HCT116 (cell line): ENCODE measurements around the gene OR1N1. TPM values are rescaled to one million over a fixed set of nuclear protein-coding genes. Genes with fewer than 3 reads are reported as not detected.

Source experiments
- ATAC-seq: fragments of 200-7000 bp; cut with Tn5 transposase; 2 replicates; pipeline ENCODE4 v1.9.1; 2020; ENCODE audit warnings: mild to moderate bottlenecking, moderate library complexity
- BruUV-seq: library from RNA; stranded (reverse); fragments of 400-500 nt; replicated peaks from 2 replicates; lab custom pipeline; 2021; lab: Mats Ljungman, UMichigan
- CTCF ChIA-PET: fragments of 300-600 bp; sonication (Branson Sonifier 250); formaldehyde crosslinking; loops from one replicate; lab custom pipeline; 2021; ENCODE audit warnings: antibody characterized with exemption; lab: Charles Lee
- POLR2A ChIA-PET: fragments of 300-600, 350-600 bp; sonication (Branson Sonifier 250); formaldehyde crosslinking; loops from one replicate; lab custom pipeline; 2021; ENCODE audit warnings: antibody characterized with exemption; lab: Charles Lee
- RAD21 ChIA-PET, 2 experiments: fragments of 300-600 bp; sonication (Branson Sonifier 250); formaldehyde crosslinking; loops; one replicate each; lab custom pipeline; 2023; ENCODE audit warnings: low total read pairs in 2 of 2; ENCODE audit not compliant: uncharacterized antibody in 2 of 2, unreplicated experiment in 2 of 2, low non-redundant PET in 1 of 2; lab: Charles Lee
- DNase-seq: peaks from one replicate; pipeline ENCODE4 v3.0.0-alpha.2; 2010; ENCODE audit warnings: low read depth, low spot score
- H2AFZ ChIP-seq: fragments of 200-600 bp; shearing (Covaris generic), sonication (generic); 2 replicates; pipeline ENCODE4 v1.6.1; 2017; ENCODE audit warnings: low read depth, mixed run types, mixed read lengths, antibody characterized with exemption, low read length; ENCODE audit not compliant: poor library complexity, severe bottlenecking
- H3K27ac ChIP-seq: 2 replicates; pipeline ENCODE4 v1.5.1; 2012; ENCODE audit warnings: low read depth, low read length
- H3K27me3 ChIP-seq: fragments of 200-600 bp; sonication (generic); 2 replicates; pipeline ENCODE4 v1.6.1; 2016; ENCODE audit warnings: mixed run types, low read length, mixed read lengths; ENCODE audit not compliant: insufficient read depth
- H3K36me3 ChIP-seq, 2 experiments: fragments of 200-500 bp in 1 of 2; fragments of 200-600 bp in 1 of 2; sonication (Bioruptor generic) in 1 of 2; sonication (generic) in 1 of 2; 2 replicates each; pipeline versions ENCODE4 v1.5.1 to v1.6.1; 2014 to 2016; ENCODE audit warnings: low read length in 2 of 2, inconsistent platforms in 1 of 2, mixed read lengths in 1 of 2, mixed run types in 1 of 2; ENCODE audit not compliant: insufficient read depth in 2 of 2, control insufficient read depth in 1 of 2
- H3K4me1 ChIP-seq, 2 experiments: fragments of 200-600 bp in 1 of 2; sonication (generic) in 1 of 2; 2 replicates each; pipeline versions ENCODE4 v1.5.1 to v1.6.1; 2012 to 2017; ENCODE audit warnings: low read length in 2 of 2, inconsistent platforms in 1 of 2, mild to moderate bottlenecking in 1 of 2, mixed read lengths in 1 of 2, mixed run types in 1 of 2, moderate library complexity in 1 of 2; ENCODE audit not compliant: insufficient read depth in 2 of 2, control insufficient read depth in 1 of 2
- H3K4me2 ChIP-seq: fragments of 200-600 bp; sonication (generic); 2 replicates; pipeline ENCODE4 v1.6.1; 2017; ENCODE audit warnings: mixed run types, low read length, mixed read lengths
- H3K4me3 ChIP-seq, 2 experiments: fragments of 200-600 bp in 1 of 2; sonication (generic) in 1 of 2; replicated peaks in 1 of 2; 2 replicates each; pipeline ENCODE4 v1.5.1; 2011 to 2016; ENCODE audit warnings: low read length in 2 of 2, control low read depth in 1 of 2, low read depth in 1 of 2, mild to moderate bottlenecking in 1 of 2, mixed read lengths in 1 of 2, mixed run types in 1 of 2
- H3K79me2 ChIP-seq: fragments of 200-600 bp; sonication (generic); 2 replicates; pipeline ENCODE4 v1.6.1; 2017; ENCODE audit warnings: mild to moderate bottlenecking, mixed run types, low read length, moderate library complexity, mixed read lengths; ENCODE audit not compliant: insufficient read depth
- H3K9ac ChIP-seq: fragments of 200-600 bp; sonication (generic); 2 replicates; pipeline ENCODE4 v1.6.1; 2016; ENCODE audit warnings: low read length, mixed read lengths
- H3K9me2 ChIP-seq: fragments of 200-600 bp; sonication (generic), shearing (Covaris generic); 2 replicates; pipeline ENCODE4 v1.6.1; 2017; ENCODE audit warnings: mixed run types, mild to moderate bottlenecking, moderate library complexity; ENCODE audit not compliant: insufficient read depth
- H3K9me3 ChIP-seq, 2 experiments: fragments of 200-500 bp in 1 of 2; fragments of 200-600 bp in 1 of 2; sonication (Bioruptor generic) in 1 of 2; sonication (generic) in 1 of 2; 2 replicates each; pipeline ENCODE4 v1.6.1; 2014 to 2017; ENCODE audit warnings: low read length in 2 of 2, mixed read lengths in 2 of 2, inconsistent platforms in 1 of 2, low read depth in 1 of 2, mild to moderate bottlenecking in 1 of 2, mixed run types in 1 of 2, moderate library complexity in 1 of 2; ENCODE audit not compliant: control insufficient read depth in 1 of 2, insufficient read depth in 1 of 2
- H4K20me1 ChIP-seq: fragments of 200-600 bp; sonication (generic), shearing (Covaris generic); 2 replicates; pipeline ENCODE4 v1.6.1; 2017; ENCODE audit warnings: mixed run types, mild to moderate bottlenecking, moderate library complexity; ENCODE audit not compliant: insufficient read depth
- MAX ChIP-seq: IDR thresholded peaks from 2 replicates; pipeline ENCODE4 v1.6.1; 2012
- RAD21 ChIP-seq: IDR thresholded peaks from 2 replicates; pipeline ENCODE4 v1.6.1; 2012; ENCODE audit warnings: low read depth, mild to moderate bottlenecking
- REST ChIP-seq: IDR thresholded peaks from 2 replicates; pipeline ENCODE4 v1.6.1; 2012; ENCODE audit warnings: low read depth
- intact Hi-C: fragments of 100-400 bp; cut with micrococcal nuclease; formaldehyde crosslinking; loops from 2 replicates; pipeline ENCODE4 v1.10.0; 2022
- total RNA-seq: library from RNA; stranded (reverse); gene quantifications from one replicate; pipeline ENCODE4 v1.2.1, GENCODE V29; 2021; ENCODE audit not compliant: unreplicated experiment
- TF ChIP-seq, protein P1 (sequence below), 3 experiments: fragments of 200-600 bp in 1 of 3; sonication (generic) in 1 of 3; IDR thresholded peaks in 2 of 3; conservative IDR thresholded peaks in 1 of 3; 2 replicates each; pipeline ENCODE4 v1.5.1; 2012 to 2017; ENCODE audit warnings: low read depth in 2 of 3, low read length in 2 of 3, antibody characterized with exemption in 1 of 3, borderline replicate concordance in 1 of 3, control low read depth in 1 of 3, mild to moderate bottlenecking in 1 of 3, mixed read lengths in 1 of 3, mixed run types in 1 of 3, moderate library complexity in 1 of 3; ENCODE audit not compliant: insufficient read depth in 1 of 3

OR1N1 gene
- total RNA-seq, 1 experiment from 2014 or later: not detected

- RAD21 ChIA-PET: interaction anchor here in 1 of 2 experiments (0.5 to 0.6 kb wide), 2 partner anchors 98 to 765 kb away, joined by 3 read pairs; no protein-coding TSS in a partner anchor
- ATAC-seq (peak; percentile 94), DNase-seq (peak; percentile 29)
- Histone ChIP-seq H3K36me3 (no peaks in the 10 kb centered on the region), H3K79me2 (no peaks in the 10 kb centered on the region), H3K9ac (no peak overlapping the region), H3K27me3 (peaks cover 40% of the 10 kb centered on the region), H3K4me1 (no peaks in the 10 kb centered on the region), H3K9me2 (no peaks in the 10 kb centered on the region), H2AFZ (no peak overlapping the region), H3K4me3 (no peak overlapping the region), H3K4me2 (no peak overlapping the region), H3K9me3 (no peaks in the 10 kb centered on the region), H3K27ac (no peak overlapping the region), H4K20me1 (no peaks in the 10 kb centered on the region)
- CTCF ChIA-PET: interaction anchor here (0.9 to 1.9 kb wide), 18 partner anchors 9 to 314 kb away, joined by 3 to 12 read pairs (median 5); partner anchors contain the start of gene OR1N2
- POLR2A ChIA-PET: no interaction called here
- TF ChIP-seq RAD21: peak; percentile 60
- TF ChIP-seq, protein P1, sequence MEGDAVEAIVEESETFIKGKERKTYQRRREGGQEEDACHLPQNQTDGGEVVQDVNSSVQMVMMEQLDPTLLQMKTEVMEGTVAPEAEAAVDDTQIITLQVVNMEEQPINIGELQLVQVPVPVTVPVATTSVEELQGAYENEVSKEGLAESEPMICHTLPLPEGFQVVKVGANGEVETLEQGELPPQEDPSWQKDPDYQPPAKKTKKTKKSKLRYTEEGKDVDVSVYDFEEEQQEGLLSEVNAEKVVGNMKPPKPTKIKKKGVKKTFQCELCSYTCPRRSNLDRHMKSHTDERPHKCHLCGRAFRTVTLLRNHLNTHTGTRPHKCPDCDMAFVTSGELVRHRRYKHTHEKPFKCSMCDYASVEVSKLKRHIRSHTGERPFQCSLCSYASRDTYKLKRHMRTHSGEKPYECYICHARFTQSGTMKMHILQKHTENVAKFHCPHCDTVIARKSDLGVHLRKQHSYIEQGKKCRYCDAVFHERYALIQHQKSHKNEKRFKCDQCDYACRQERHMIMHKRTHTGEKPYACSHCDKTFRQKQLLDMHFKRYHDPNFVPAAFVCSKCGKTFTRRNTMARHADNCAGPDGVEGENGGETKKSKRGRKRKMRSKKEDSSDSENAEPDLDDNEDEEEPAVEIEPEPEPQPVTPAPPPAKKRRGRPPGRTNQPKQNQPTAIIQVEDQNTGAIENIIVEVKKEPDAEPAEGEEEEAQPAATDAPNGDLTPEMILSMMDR (IDR thresholded peaks at IDR 0.05 in 2 of 3, conservative IDR thresholded peaks at IDR 0.05 in 1 of 3; ENCODE audit: borderline replicate concordance in 1 of 3, insufficient read depth in 1 of 3, low read depth in 2 of 3, low read length in 2 of 3): peak; percentile 44 to 85 (median 83); a peak in 5 of 6 replicates
- TF ChIP-seq MAX: peak; percentile 26; the same call in 1 of the 2 replicates
- TF ChIP-seq REST: no peak
- BruUV-seq: no TSS peak
- intact Hi-C loops: no loop called here
These were observed 28.2 kb downstream of the OR1N1 start for GRCh38 chr9:122498883-122499288.
